ENCODE measurements around the gene SLC35A3.

SLC35A3 gene

GRCh38 chr1:100050139-100050538, 80.3 kb downstream of the SLC35A3 start:
- ATAC-seq (ENCODE audit: insufficient read depth, low read depth) (no peak), DNase-seq (no peak)
- peaks cover 27% of the 10 kb centered on the region for H3K4me1 ChIP-seq (ENCODE audit: insufficient read depth, low read length)
- TF ChIP-seq EZH2 (IDR thresholded peaks at IDR 0.05; ENCODE audit: borderline replicate concordance, low read depth, low read length, severe bottlenecking): no peak
- TF ChIP-seq CTCF (IDR thresholded peaks at IDR 0.05; ENCODE audit: borderline replicate concordance, extremely low read depth, low read length, poor library complexity, severe bottlenecking): no peak
- H3K9ac ChIP-seq (ENCODE audit: low read depth, low read length): no peak overlapping the region
- H3K27me3 ChIP-seq (ENCODE audit: insufficient read depth, low read length, poor library complexity): no peaks in the 10 kb centered on the region
- H3K36me3 ChIP-seq (ENCODE audit: insufficient read depth, low read length): peaks cover 23% of the 10 kb centered on the region
- H3K4me2 ChIP-seq (ENCODE audit: insufficient read depth, low read length): no peak overlapping the region
- no peak overlapping the region for H2AFZ ChIP-seq (ENCODE audit: low read depth, low read length)
- H3K9me3 ChIP-seq (ENCODE audit: insufficient read depth, low read length, severe bottlenecking): no peaks in the 10 kb centered on the region
- peak overlapping the region; percentile 22 for H3K27ac ChIP-seq (ENCODE audit: low read length)
- peaks cover 36% of the 10 kb centered on the region for H4K20me1 ChIP-seq (ENCODE audit: insufficient read depth, low read length)
- H3K4me3 ChIP-seq (ENCODE audit: low read depth in 1 of 2, low read length in 2 of 2): no peak overlapping the region
- H3K79me2 ChIP-seq (ENCODE audit: insufficient read depth, low read length): peaks cover 97% of the 10 kb centered on the region

- Histone ChIP-seq H3K9ac (ENCODE audit: low read depth, low read length) (no peak overlapping the region), H3K9me3 (ENCODE audit: insufficient read depth, low read length, severe bottlenecking) (no peaks in the 10 kb centered on the region), H3K27me3 (ENCODE audit: insufficient read depth, low read length, poor library complexity) (no peaks in the 10 kb centered on the region), H2AFZ (ENCODE audit: low read depth, low read length) (no peak overlapping the region), H3K36me3 (ENCODE audit: insufficient read depth, low read length) (peaks cover 26% of the 10 kb centered on the region), H4K20me1 (ENCODE audit: insufficient read depth, low read length) (peaks cover 37% of the 10 kb centered on the region), H3K4me1 (ENCODE audit: insufficient read depth, low read length) (peaks cover 20% of the 10 kb centered on the region), H3K4me2 (ENCODE audit: insufficient read depth, low read length) (no peak overlapping the region), H3K4me3 (ENCODE audit: low read depth in 1 of 2, low read length in 2 of 2) (no peak overlapping the region), H3K79me2 (ENCODE audit: insufficient read depth, low read length) (peaks cover 96% of the 10 kb centered on the region), H3K27ac (ENCODE audit: low read length) (no peak overlapping the region)
- DNase-seq (no peak), ATAC-seq (ENCODE audit: insufficient read depth, low read depth) (no peak)
- TF ChIP-seq EZH2 (IDR thresholded peaks at IDR 0.05; ENCODE audit: borderline replicate concordance, low read depth, low read length, severe bottlenecking) (no peak), CTCF (IDR thresholded peaks at IDR 0.05; ENCODE audit: borderline replicate concordance, extremely low read depth, low read length, poor library complexity, severe bottlenecking) (no peak)
Measured at GRCh38 chr1:100051401-100051800, 81.6 kb downstream of the SLC35A3 start.

- no peak overlapping the region for H3K27ac ChIP-seq (ENCODE audit: low read length)
- no peak overlapping the region for H3K4me2 ChIP-seq (ENCODE audit: insufficient read depth, low read length)
- no peaks in the 10 kb centered on the region for H3K27me3 ChIP-seq (ENCODE audit: insufficient read depth, low read length, poor library complexity)
- H4K20me1 ChIP-seq (ENCODE audit: insufficient read depth, low read length): peaks cover 35% of the 10 kb centered on the region
- peaks cover 15% of the 10 kb centered on the region; the same call in 1 of the 2 replicates for H3K4me1 ChIP-seq (ENCODE audit: insufficient read depth, low read length)
- peaks cover 27% of the 10 kb centered on the region for H3K36me3 ChIP-seq (ENCODE audit: insufficient read depth, low read length)
- H3K4me3 ChIP-seq (ENCODE audit: low read depth in 1 of 2, low read length in 2 of 2): no peak overlapping the region
- DNase-seq (no peak), ATAC-seq (ENCODE audit: insufficient read depth, low read depth) (0 out of 3 replicates have a peak, but pooled peaks have one; percentile 31)
- no peak for TF ChIP-seq CTCF (IDR thresholded peaks at IDR 0.05; ENCODE audit: borderline replicate concordance, extremely low read depth, low read length, poor library complexity, severe bottlenecking)
- no peak for TF ChIP-seq EZH2 (IDR thresholded peaks at IDR 0.05; ENCODE audit: borderline replicate concordance, low read depth, low read length, severe bottlenecking)
- H2AFZ ChIP-seq (ENCODE audit: low read depth, low read length): no peak overlapping the region
- H3K9me3 ChIP-seq (ENCODE audit: insufficient read depth, low read length, severe bottlenecking): no peaks in the 10 kb centered on the region
- H3K79me2 ChIP-seq (ENCODE audit: insufficient read depth, low read length): peaks cover 96% of the 10 kb centered on the region
- no peak overlapping the region for H3K9ac ChIP-seq (ENCODE audit: low read depth, low read length)
Measured at GRCh38 chr1:100051893-100052292, 82.1 kb downstream of the SLC35A3 start.

- Histone ChIP-seq H3K27me3 (ENCODE audit: insufficient read depth, low read length, poor library complexity) (no peaks in the 10 kb centered on the region), H3K4me3 (ENCODE audit: low read depth in 1 of 2, low read length in 2 of 2) (no peak overlapping the region), H3K4me2 (ENCODE audit: insufficient read depth, low read length) (no peak overlapping the region), H3K9ac (ENCODE audit: low read depth, low read length) (no peak overlapping the region), H4K20me1 (ENCODE audit: insufficient read depth, low read length) (peaks cover 28% of the 10 kb centered on the region), H3K79me2 (ENCODE audit: insufficient read depth, low read length) (peaks cover 95% of the 10 kb centered on the region), H3K36me3 (ENCODE audit: insufficient read depth, low read length) (peaks cover 39% of the 10 kb centered on the region), H3K27ac (ENCODE audit: low read length) (no peak overlapping the region), H3K9me3 (ENCODE audit: insufficient read depth, low read length, severe bottlenecking) (no peaks in the 10 kb centered on the region), H2AFZ (ENCODE audit: low read depth, low read length) (no peak overlapping the region), H3K4me1 (ENCODE audit: insufficient read depth, low read length) (peaks cover 13% of the 10 kb centered on the region; the same call in 1 of the 2 replicates)
- DNase-seq (no peak), ATAC-seq (ENCODE audit: insufficient read depth, low read depth) (no peak)
- TF ChIP-seq CTCF (IDR thresholded peaks at IDR 0.05; ENCODE audit: borderline replicate concordance, extremely low read depth, low read length, poor library complexity, severe bottlenecking) (no peak), EZH2 (IDR thresholded peaks at IDR 0.05; ENCODE audit: borderline replicate concordance, low read depth, low read length, severe bottlenecking) (no peak)
Measured at GRCh38 chr1:100053119-100053518, 83.3 kb downstream of the SLC35A3 start.
